ENCODE results near the gene RASA2.
A peak's percentile ranks its signal among the peaks of the same experiment; 100 is the strongest.

DNA sequence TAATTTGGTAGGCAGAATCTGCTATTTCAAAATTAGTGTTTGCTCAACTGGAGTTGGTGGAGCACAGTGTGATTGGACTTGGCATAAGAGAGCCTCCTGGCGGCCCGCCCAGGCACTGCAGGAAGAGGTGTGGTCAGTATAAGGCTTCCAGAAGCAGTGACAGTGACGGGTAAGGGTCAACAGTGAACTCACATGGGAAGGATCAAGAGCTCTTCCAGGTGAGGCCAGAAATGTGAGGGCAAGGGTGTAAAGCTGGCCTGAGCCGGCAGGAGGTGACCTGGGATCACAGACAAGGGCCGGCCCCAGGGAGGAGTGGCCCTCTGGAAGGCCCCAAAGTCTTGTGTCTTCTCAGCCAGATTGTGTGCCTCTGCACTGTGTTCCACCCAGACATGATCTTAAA lies 158.1 kb downstream of the RASA2 start:
- TF ChIP-seq, protein P1, sequence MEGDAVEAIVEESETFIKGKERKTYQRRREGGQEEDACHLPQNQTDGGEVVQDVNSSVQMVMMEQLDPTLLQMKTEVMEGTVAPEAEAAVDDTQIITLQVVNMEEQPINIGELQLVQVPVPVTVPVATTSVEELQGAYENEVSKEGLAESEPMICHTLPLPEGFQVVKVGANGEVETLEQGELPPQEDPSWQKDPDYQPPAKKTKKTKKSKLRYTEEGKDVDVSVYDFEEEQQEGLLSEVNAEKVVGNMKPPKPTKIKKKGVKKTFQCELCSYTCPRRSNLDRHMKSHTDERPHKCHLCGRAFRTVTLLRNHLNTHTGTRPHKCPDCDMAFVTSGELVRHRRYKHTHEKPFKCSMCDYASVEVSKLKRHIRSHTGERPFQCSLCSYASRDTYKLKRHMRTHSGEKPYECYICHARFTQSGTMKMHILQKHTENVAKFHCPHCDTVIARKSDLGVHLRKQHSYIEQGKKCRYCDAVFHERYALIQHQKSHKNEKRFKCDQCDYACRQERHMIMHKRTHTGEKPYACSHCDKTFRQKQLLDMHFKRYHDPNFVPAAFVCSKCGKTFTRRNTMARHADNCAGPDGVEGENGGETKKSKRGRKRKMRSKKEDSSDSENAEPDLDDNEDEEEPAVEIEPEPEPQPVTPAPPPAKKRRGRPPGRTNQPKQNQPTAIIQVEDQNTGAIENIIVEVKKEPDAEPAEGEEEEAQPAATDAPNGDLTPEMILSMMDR (optimal IDR thresholded peaks at IDR 0.05 in 1 of 3, IDR thresholded peaks at IDR 0.05 in 1 of 3, conservative IDR thresholded peaks at IDR 0.05 in 1 of 3; ENCODE audit: extremely low read depth in 1 of 3, insufficient read depth in 2 of 3, low read length in 3 of 3), result peak; percentile 71 to 88 (median 83)
- no peak for TF ChIP-seq EZH2 (IDR thresholded peaks at IDR 0.05; ENCODE audit: low read length)
